ENCODE measurements around the gene FARSA. TPM values are rescaled to one million over a fixed set of nuclear protein-coding genes. Genes with fewer than 3 reads are reported as not detected.
A peak's percentile ranks its signal among the peaks of the same experiment; 100 is the strongest.
"Not testable (repeated sequence)": the region's sequence is repeated elsewhere in the genome, so short reads cannot be mapped to it uniquely, and the experiment has no call there.

Gene FARSA
- total RNA-seq, 4 donors from 2014 or later = 40.7 to 68.8 (median 62.3) TPM

- in situ Hi-C loops (cut with MboI; ENCODE audit: low sequenced_read_pairs in 4 of 4) = no loop called here
- Histone ChIP-seq H3K27me3 (no peaks in the 10 kb centered on the region), H3K9me3 (no peaks in the 10 kb centered on the region), H3K36me3 (peaks cover 0 to 37% of the 10 kb centered on the region in 2 donors), H3K4me1 (peaks cover 10 to 15% of the 10 kb centered on the region in 2 donors), H3K4me3 (peak overlapping the region; percentile 79 to 98 (median 84)), H3K27ac (peak overlapping the region; percentile 83 to 96 (median 88))
- intact Hi-C loops (cut with DNase I; ENCODE audit: low total_unique reads) = loop anchor here (1.0 kb wide), 1 partner anchor 42 kb away; the partner anchor contains the start of gene FARSA
- no peak for ATAC-seq
- TF ChIP-seq POLR2A (IDR thresholded peaks at IDR 0.05) = no peak
- TF ChIP-seq, protein P1, sequence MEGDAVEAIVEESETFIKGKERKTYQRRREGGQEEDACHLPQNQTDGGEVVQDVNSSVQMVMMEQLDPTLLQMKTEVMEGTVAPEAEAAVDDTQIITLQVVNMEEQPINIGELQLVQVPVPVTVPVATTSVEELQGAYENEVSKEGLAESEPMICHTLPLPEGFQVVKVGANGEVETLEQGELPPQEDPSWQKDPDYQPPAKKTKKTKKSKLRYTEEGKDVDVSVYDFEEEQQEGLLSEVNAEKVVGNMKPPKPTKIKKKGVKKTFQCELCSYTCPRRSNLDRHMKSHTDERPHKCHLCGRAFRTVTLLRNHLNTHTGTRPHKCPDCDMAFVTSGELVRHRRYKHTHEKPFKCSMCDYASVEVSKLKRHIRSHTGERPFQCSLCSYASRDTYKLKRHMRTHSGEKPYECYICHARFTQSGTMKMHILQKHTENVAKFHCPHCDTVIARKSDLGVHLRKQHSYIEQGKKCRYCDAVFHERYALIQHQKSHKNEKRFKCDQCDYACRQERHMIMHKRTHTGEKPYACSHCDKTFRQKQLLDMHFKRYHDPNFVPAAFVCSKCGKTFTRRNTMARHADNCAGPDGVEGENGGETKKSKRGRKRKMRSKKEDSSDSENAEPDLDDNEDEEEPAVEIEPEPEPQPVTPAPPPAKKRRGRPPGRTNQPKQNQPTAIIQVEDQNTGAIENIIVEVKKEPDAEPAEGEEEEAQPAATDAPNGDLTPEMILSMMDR (IDR thresholded peaks at IDR 0.05 in 4 of 5, conservative IDR thresholded peaks at IDR 0.05 in 1 of 5) = no peak
- peak in 1 of 2 donors; percentile 50 for DNase-seq
These were observed 41.9 kb downstream of the FARSA start for GRCh38 chr19:12891553-12892021.

DNA sequence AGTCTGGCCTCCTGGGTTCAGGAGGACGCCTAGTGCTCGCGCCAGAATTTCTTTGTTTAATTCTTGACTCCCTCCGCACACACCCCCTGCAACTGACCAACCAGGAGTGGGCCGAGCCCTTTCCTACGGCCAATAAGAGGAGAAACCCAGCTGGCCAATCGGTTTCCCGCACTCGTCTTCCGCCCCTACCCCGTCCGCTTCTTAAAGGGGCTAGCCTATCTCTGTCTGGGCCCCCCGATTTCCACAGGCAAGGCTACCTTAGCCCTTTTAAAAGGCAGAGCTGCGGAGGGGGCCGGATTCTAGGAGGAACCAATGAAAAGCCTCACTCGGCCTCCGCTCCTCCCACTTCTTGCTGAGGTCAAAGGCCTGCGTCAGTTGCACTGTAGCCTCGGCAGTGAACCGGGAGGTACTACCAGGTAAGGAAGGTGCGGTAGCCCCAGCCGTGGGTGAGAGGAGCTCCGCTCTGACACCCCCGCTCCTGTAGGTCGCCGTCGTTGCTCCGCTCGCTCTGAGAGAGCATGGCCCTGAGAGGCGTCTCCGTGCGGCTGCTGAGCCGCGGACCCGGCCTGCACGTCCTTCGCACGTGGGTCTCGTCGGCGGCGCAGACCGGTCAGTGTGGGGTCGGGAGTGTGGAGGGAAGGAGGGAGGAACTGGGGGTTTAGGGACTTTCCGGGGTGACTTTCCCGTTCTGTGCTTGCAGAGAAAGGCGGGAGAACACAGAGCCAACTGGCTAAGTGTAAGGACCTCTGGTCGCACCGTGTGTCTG is 42.5 kb downstream of the FARSA start, which contains the start of gene GCDH:
GCDH (plus strand) TSS at position 374 of the 766 bp plus-strand sequence; CDS start at position 519, 145 bp downstream.
- Histone ChIP-seq H3K4me1 (peaks cover 10 to 18% of the 10 kb centered on the region in 2 donors), H3K36me3 (peaks cover 0 to 30% of the 10 kb centered on the region in 2 donors), H3K4me3 (peak within 1 kb of the TSS; percentile 79 to 98 (median 84)), H3K9me3 (no peaks in the 10 kb centered on the region), H3K27ac (peak within 1 kb of the TSS; percentile 83 to 96 (median 88)), H3K27me3 (peaks cover 0 to 5% (median under 1%) of the 10 kb centered on the region in 3 donors)
- ATAC-seq (peak; percentile 98 to 99), DNase-seq (peak; percentile 98 to 99)
- intact Hi-C loops (cut with DNase I; ENCODE audit: low total_unique reads) = loop anchor here (1.0 kb wide), 2 partner anchors 42 to 260 kb away; partner anchors contain the start of gene FARSA
- in situ Hi-C loops (cut with MboI; ENCODE audit: low sequenced_read_pairs in 4 of 4) = no loop called here
- TF ChIP-seq, protein P1 (IDR thresholded peaks at IDR 0.05 in 4 of 5, conservative IDR thresholded peaks at IDR 0.05 in 1 of 5) = peak in 1 of 5 experiments; percentile 34
- TF ChIP-seq POLR2A (IDR thresholded peaks at IDR 0.05) = peak; percentile 91 to 94

DNA sequence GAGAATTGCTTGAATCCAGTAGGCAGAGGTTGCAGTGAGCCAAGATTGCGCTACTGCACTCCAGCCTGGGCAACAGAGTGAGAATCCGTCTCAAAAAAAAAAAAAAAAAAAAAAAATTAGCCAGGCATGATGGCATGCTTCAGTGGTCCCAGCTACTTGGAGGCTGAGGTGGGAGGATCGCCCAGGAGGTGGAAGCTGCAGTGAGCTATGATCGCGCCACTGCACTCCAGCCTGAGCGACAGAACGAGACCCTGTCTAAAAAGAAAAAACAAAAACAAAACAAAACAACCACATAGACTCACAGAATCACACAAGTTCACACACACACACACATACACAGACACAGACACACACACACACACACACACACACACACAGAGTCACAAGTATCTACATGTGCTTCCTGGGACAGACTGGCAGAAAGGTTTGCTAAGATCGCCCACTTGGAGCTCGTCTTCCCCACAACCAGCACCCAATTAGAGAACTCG is 43.2 kb downstream of the FARSA start:
- Histone ChIP-seq H3K27ac (peak overlapping the region; percentile 83 to 96 (median 88)), H3K36me3 (peaks cover 0 to 27% of the 10 kb centered on the region in 2 donors), H3K4me1 (peaks cover 10 to 22% of the 10 kb centered on the region in 2 donors), H3K4me3 (peak overlapping the region; percentile 23 to 87 (median 64))
- H3K27me3 ChIP-seq; DNase-seq; in situ Hi-C loops (cut with MboI; ENCODE audit: low sequenced_read_pairs in 4 of 4); ATAC-seq; H3K9me3 ChIP-seq: not testable (repeated sequence)
- intact Hi-C loops (cut with DNase I; ENCODE audit: low total_unique reads) = loop anchor here (1.0 kb wide), 1 partner anchor 261 kb away; no protein-coding TSS in a partner anchor

- DNase-seq (no peak), ATAC-seq (no peak)
- H3K27ac ChIP-seq = no peak overlapping the region
- H3K4me1 ChIP-seq = peaks cover 10 to 33% of the 10 kb centered on the region in 2 donors
- in situ Hi-C loops (cut with MboI; ENCODE audit: low sequenced_read_pairs in 4 of 4) (loop anchor here in 1 of 4 donors (10.0 kb wide), 1 partner anchor 77 kb away; the partner anchor contains the start of gene DAND5), intact Hi-C loops (cut with DNase I; ENCODE audit: low total_unique reads) (no loop called here)
- no peaks in the 10 kb centered on the region for H3K9me3 ChIP-seq
- TF ChIP-seq POLR2A (IDR thresholded peaks at IDR 0.05) = no peak
- TF ChIP-seq, protein P1 (IDR thresholded peaks at IDR 0.05 in 4 of 5, conservative IDR thresholded peaks at IDR 0.05 in 1 of 5) = no peak
- peaks cover 8 to 28% (median 15%) of the 10 kb centered on the region in 3 donors for H3K27me3 ChIP-seq
- H3K4me3 ChIP-seq = no peak overlapping the region
- H3K36me3 ChIP-seq = peaks cover 0 to 4% of the 10 kb centered on the region in 2 donors
These were observed 45.4 kb downstream of the FARSA start for GRCh38 chr19:12888006-12888603.
